HepG2 (cell line): ENCODE results near the gene CLASP1. TPM values are rescaled to one million over a fixed set of nuclear protein-coding genes. Genes with fewer than 3 reads are reported as not detected.

ENCODE experiments used
- ATAC-seq: fragments of 200-7000 bp; cut with Tn5 transposase; 3 replicates; pipeline ENCODE4 v1.9.1; 2020; ENCODE audit warnings: mild to moderate bottlenecking, moderate library complexity
- BruUV-seq: library from RNA; stranded (reverse); fragments of 400-500 nt; replicated peaks from 2 replicates; lab custom pipeline; 2021; lab: Mats Ljungman, UMichigan
- CTCF ChIA-PET: fragments of 300-600 bp; formaldehyde crosslinking; extraction: SDS; loops from one replicate; lab custom pipeline; 2021; ENCODE audit warnings: low total read pairs, inconsistent platforms, low intra/inter-chr PET ratio; lab: Yijun Ruan, JAX
- POLR2A ChIA-PET: fragments of 350-600 bp; sonication (Branson Sonifier 250); formaldehyde crosslinking; loops from one replicate; lab custom pipeline; 2020; ENCODE audit warnings: antibody characterized with exemption, inconsistent platforms; lab: Yijun Ruan, JAX
- DNase-seq: peaks from one replicate; pipeline ENCODE4 v3.0.0-alpha.2; 2015; ENCODE audit warnings: low spot score
- FAIRE-seq: peaks from 3 replicates; lab custom pipeline; 2011; peaks lifted over from hg19 to GRCh38; lab: Jason Lieb, UNC
- H2AFZ ChIP-seq: one replicate; pipeline ENCODE4 v1.6.1; 2011; ENCODE audit warnings: low read length, inconsistent platforms
- H3K27ac ChIP-seq: fragments of 300-600 bp; 3 replicates; pipeline ENCODE4 v1.8.0; 2011; ENCODE audit warnings: mixed run types, mild to moderate bottlenecking, mixed read lengths, low read length, inconsistent platforms; ENCODE audit not compliant: insufficient read depth; ENCODE audit errors: extremely low read length
- H3K27me3 ChIP-seq, 2 experiments: fragments of 200-600 bp in 1 of 2; 2 replicates in 1 of 2; 3 replicates in 1 of 2; pipeline versions ENCODE4 v1.6.0 to v1.8.0; 2011; ENCODE audit warnings: low read length in 2 of 2, mild to moderate bottlenecking in 2 of 2, moderate library complexity in 2 of 2, inconsistent platforms in 1 of 2; ENCODE audit not compliant: insufficient read depth in 2 of 2, control insufficient read depth in 1 of 2
- H3K36me3 ChIP-seq, 2 experiments: fragments of 200-600 bp in 1 of 2; replicated peaks in 1 of 2; 2 replicates in 1 of 2; 3 replicates in 1 of 2; pipeline versions ENCODE4 v1.5.1 to v1.8.0; 2011; ENCODE audit warnings: low read length in 2 of 2, inconsistent platforms in 1 of 2; ENCODE audit not compliant: insufficient read depth in 2 of 2, control insufficient read depth in 1 of 2
- H3K4me1 ChIP-seq: 2 replicates; pipeline ENCODE4 v1.5.1; 2012; ENCODE audit warnings: low read length, inconsistent platforms; ENCODE audit not compliant: insufficient read depth
- H3K4me2 ChIP-seq: 2 replicates; pipeline ENCODE4 v1.6.0; 2011; ENCODE audit warnings: low read depth, low read length, inconsistent platforms
- H3K4me3 ChIP-seq, 3 experiments: fragments of 200-600 bp in 1 of 3; sonication (generic), shearing (Covaris generic) in 1 of 3; replicated peaks in 1 of 3; 2 replicates each; pipeline ENCODE4 v1.5.1; 2011 to 2016; ENCODE audit warnings: low read length in 3 of 3, inconsistent platforms in 2 of 3, low read depth in 2 of 3, mild to moderate bottlenecking in 2 of 3, control low read depth in 1 of 3, mixed read lengths in 1 of 3; ENCODE audit not compliant: insufficient read depth in 1 of 3
- H3K79me2 ChIP-seq: one replicate; pipeline ENCODE4 v1.6.1; 2011; ENCODE audit warnings: low read length, inconsistent platforms; ENCODE audit not compliant: insufficient read depth
- H3K9ac ChIP-seq: 2 replicates; pipeline ENCODE4 v1.6.0; 2011; ENCODE audit warnings: mild to moderate bottlenecking, low read depth, low read length, inconsistent platforms; ENCODE audit not compliant: insufficient read depth
- H3K9me3 ChIP-seq: 2 replicates; pipeline ENCODE4 v1.5.1; 2012; ENCODE audit warnings: mild to moderate bottlenecking, low read length
- H4K20me1 ChIP-seq: 2 replicates; pipeline ENCODE4 v1.6.0; 2011; ENCODE audit warnings: inconsistent platforms, mild to moderate bottlenecking, low read length, moderate library complexity; ENCODE audit not compliant: insufficient read depth
- GATAD1 ChIP-seq: IDR thresholded peaks from 2 replicates; pipeline ENCODE4 v1.6.1; 2016; ENCODE audit warnings: missing genetic modification reagents, missing compliant biosample characterization
- GATAD2A ChIP-seq: IDR thresholded peaks from 2 replicates; pipeline ENCODE4 v1.6.1; 2016
- GFI1 ChIP-seq: sonication (generic); formaldehyde crosslinking; IDR thresholded peaks from 2 replicates; pipeline ENCODE4 v1.5.0; 2020; ENCODE audit warnings: missing genetic modification reagents, mild to moderate bottlenecking, borderline replicate concordance
- NR2F6 ChIP-seq, 2 experiments: IDR thresholded peaks; 2 replicates each; pipeline ENCODE4 v1.6.1; 2016; ENCODE audit warnings: antibody characterized with exemption in 1 of 2, mild to moderate bottlenecking in 1 of 2
- RNF2 ChIP-seq: fragments of 450-650 bp; conservative IDR thresholded peaks from 2 replicates; pipeline ENCODE4 v1.6.1; 2016; ENCODE audit warnings: low read depth
- SMAD1 ChIP-seq: sonication (generic); formaldehyde crosslinking; IDR thresholded peaks from 2 replicates; pipeline ENCODE4 v1.4.0; 2020; ENCODE audit warnings: missing genetic modification reagents, low read depth, mild to moderate bottlenecking, borderline replicate concordance
- SMC3 ChIP-seq: IDR thresholded peaks from 2 replicates; pipeline ENCODE4 v1.6.1; 2011; ENCODE audit warnings: low read length, improper control_type of control experiment
- TOE1 ChIP-seq: sonication (generic); formaldehyde crosslinking; IDR thresholded peaks from 2 replicates; pipeline ENCODE4 v1.4.0; 2020; ENCODE audit warnings: mild to moderate bottlenecking, missing genetic modification reagents
- ZNF24 ChIP-seq: fragments of 450-650 bp; IDR thresholded peaks from 2 replicates; pipeline ENCODE4 v1.6.1; 2017; ENCODE audit warnings: antibody characterized with exemption, mild to moderate bottlenecking
- ZNF326 ChIP-seq: sonication (generic); formaldehyde crosslinking; IDR thresholded peaks from 2 replicates; pipeline ENCODE4 v1.4.0; 2020; ENCODE audit warnings: missing genetic modification reagents, borderline replicate concordance
- WGBS: methylation state at CpG from one replicate; pipeline ENCODE4 v1.1.6; 2017; ENCODE audit warnings: low lambda C conversion rate; 5-methylcytosine and 5-hydroxymethylcytosine counted together
- in situ Hi-C: cut with HindIII; loops from 2 replicates; pipeline ENCODE4 v1.10.0; 2017; ENCODE audit warnings: low pct_unique_long_range_greater_than_20kb; ENCODE audit not compliant: extremely low pct_ligation_motif_present
- intact Hi-C: fragments of 100-400 bp; cut with micrococcal nuclease; formaldehyde crosslinking; loops from one replicate; pipeline ENCODE4 v1.10.0; 2022; ENCODE audit not compliant: unreplicated experiment
- polyA plus RNA-seq, 8 experiments: library from polyadenylated mRNA; depleted of rRNA in 3 of 8; stranded (reverse) in 7 of 8; unstranded in 1 of 8; fragments of >200 nt; fragmentation: Illumina TruSeq in 4 of 8; extraction: Trizol in 4 of 8; gene quantifications; 2 replicates each; pipeline versions ENCODE4 v1.2.1 to v1.2.3, GENCODE V29; 2011 to 2016; ENCODE audit warnings: low read depth in 4 of 8, missing spikeins in 1 of 8, mixed read lengths in 1 of 8; ENCODE audit not compliant: insufficient read depth in 1 of 8
- total RNA-seq, 5 experiments: library from RNA; depleted of rRNA; stranded (reverse); fragments of >200 nt; fragmentation: Illumina TruSeq; extraction: Trizol; gene quantifications; 2 replicates each; pipeline ENCODE4 v1.2.3, GENCODE V29; 2016; ENCODE audit warnings: low read depth in 1 of 5
- TF ChIP-seq, protein P1 (sequence below): sonication (generic); formaldehyde crosslinking; IDR thresholded peaks from 2 replicates; pipeline ENCODE4 v1.4.0; 2020; ENCODE audit warnings: mild to moderate bottlenecking, missing genetic modification reagents
- TF ChIP-seq, protein P2 (sequence below): IDR thresholded peaks from 2 replicates; pipeline ENCODE4 v1.4.0; 2020; ENCODE audit warnings: mild to moderate bottlenecking, missing genetic modification reagents
- TF ChIP-seq, protein P3 (sequence below): sonication (generic); formaldehyde crosslinking; conservative IDR thresholded peaks from 2 replicates; pipeline ENCODE4 v1.4.0; 2020; ENCODE audit warnings: mild to moderate bottlenecking, missing genetic modification reagents, moderate library complexity

CLASP1 gene
- total and polyA plus RNA-seq, 2 of the 13 experiments (the other 11 are each of a cell fraction or from before 2014, with no cell fraction given) = 11.7 to 47.9 TPM

DNA sequence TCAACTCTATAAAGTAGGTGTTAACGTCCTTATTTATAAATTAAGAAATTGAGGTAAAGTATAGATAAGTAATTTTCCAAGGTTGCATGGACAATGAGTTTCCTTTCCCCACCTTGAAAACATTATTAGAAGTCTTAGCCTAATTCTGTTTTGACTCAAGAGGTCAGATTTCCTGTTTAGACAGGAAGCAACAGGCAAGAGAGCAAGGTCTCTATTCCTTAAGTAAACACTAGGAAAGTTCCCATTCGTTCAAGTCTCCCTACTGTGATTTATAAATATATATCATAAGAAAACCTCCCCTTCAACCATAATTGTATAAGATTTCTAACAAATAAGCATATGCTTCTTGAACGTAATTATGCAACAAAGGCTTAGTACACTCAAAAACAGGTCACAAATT, 40.3 kb downstream of the CLASP1 start:
- no peak overlapping the region for H3K27ac ChIP-seq
- no peak for FAIRE-seq
- CTCF ChIA-PET = no interaction called here
- no peaks in the 10 kb centered on the region for H3K9me3 ChIP-seq
- no peak for DNase-seq
- H2AFZ ChIP-seq = no peak overlapping the region
- POLR2A ChIA-PET = no interaction called here
- no TSS peak for BruUV-seq
- in situ Hi-C loops (no loop called here), intact Hi-C loops (no loop called here)
- 0 out of 3 replicates have a peak, but pooled peaks have one; percentile 43 for ATAC-seq
- H3K4me1 ChIP-seq = peaks cover 33% of the 10 kb centered on the region
- H3K36me3 ChIP-seq = peaks cover 6 to 18% of the 10 kb centered on the region in 2 experiments; a peak in 4 of 5 replicates
- no peak overlapping the region for H3K4me3 ChIP-seq
- WGBS = 60% methylated on average over 3 of the region's 3 CpGs
- peaks cover 4% of the 10 kb centered on the region; the same call in 1 of the 2 replicates for H4K20me1 ChIP-seq
- H3K9ac ChIP-seq = no peak overlapping the region
- peaks cover 47% of the 10 kb centered on the region for H3K79me2 ChIP-seq
- H3K4me2 ChIP-seq = no peak overlapping the region
- H3K27me3 ChIP-seq = no peaks in the 10 kb centered on the region
- TF ChIP-seq, protein P1, sequence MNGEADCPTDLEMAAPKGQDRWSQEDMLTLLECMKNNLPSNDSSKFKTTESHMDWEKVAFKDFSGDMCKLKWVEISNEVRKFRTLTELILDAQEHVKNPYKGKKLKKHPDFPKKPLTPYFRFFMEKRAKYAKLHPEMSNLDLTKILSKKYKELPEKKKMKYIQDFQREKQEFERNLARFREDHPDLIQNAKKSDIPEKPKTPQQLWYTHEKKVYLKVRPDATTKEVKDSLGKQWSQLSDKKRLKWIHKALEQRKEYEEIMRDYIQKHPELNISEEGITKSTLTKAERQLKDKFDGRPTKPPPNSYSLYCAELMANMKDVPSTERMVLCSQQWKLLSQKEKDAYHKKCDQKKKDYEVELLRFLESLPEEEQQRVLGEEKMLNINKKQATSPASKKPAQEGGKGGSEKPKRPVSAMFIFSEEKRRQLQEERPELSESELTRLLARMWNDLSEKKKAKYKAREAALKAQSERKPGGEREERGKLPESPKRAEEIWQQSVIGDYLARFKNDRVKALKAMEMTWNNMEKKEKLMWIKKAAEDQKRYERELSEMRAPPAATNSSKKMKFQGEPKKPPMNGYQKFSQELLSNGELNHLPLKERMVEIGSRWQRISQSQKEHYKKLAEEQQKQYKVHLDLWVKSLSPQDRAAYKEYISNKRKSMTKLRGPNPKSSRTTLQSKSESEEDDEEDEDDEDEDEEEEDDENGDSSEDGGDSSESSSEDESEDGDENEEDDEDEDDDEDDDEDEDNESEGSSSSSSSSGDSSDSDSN (CRISPR knock-in tag) = no peak
- TF ChIP-seq ZNF24 = 0 out of 2 replicates have a peak, but pooled peaks have one; percentile 9
- TF ChIP-seq TOE1 (CRISPR knock-in tag) = no peak
- peak; percentile 73; the same call in 1 of the 2 replicates for TF ChIP-seq GFI1 (CRISPR knock-in tag)
- TF ChIP-seq ZNF326 = no peak
- TF ChIP-seq GATAD2A (CRISPR knock-in tag) = peak; percentile 42; the same call in 1 of the 2 replicates
- TF ChIP-seq, protein P2, sequence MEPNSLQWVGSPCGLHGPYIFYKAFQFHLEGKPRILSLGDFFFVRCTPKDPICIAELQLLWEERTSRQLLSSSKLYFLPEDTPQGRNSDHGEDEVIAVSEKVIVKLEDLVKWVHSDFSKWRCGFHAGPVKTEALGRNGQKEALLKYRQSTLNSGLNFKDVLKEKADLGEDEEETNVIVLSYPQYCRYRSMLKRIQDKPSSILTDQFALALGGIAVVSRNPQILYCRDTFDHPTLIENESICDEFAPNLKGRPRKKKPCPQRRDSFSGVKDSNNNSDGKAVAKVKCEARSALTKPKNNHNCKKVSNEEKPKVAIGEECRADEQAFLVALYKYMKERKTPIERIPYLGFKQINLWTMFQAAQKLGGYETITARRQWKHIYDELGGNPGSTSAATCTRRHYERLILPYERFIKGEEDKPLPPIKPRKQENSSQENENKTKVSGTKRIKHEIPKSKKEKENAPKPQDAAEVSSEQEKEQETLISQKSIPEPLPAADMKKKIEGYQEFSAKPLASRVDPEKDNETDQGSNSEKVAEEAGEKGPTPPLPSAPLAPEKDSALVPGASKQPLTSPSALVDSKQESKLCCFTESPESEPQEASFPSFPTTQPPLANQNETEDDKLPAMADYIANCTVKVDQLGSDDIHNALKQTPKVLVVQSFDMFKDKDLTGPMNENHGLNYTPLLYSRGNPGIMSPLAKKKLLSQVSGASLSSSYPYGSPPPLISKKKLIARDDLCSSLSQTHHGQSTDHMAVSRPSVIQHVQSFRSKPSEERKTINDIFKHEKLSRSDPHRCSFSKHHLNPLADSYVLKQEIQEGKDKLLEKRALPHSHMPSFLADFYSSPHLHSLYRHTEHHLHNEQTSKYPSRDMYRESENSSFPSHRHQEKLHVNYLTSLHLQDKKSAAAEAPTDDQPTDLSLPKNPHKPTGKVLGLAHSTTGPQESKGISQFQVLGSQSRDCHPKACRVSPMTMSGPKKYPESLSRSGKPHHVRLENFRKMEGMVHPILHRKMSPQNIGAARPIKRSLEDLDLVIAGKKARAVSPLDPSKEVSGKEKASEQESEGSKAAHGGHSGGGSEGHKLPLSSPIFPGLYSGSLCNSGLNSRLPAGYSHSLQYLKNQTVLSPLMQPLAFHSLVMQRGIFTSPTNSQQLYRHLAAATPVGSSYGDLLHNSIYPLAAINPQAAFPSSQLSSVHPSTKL (CRISPR knock-in tag) = peak; percentile 69
- TF ChIP-seq NR2F6 (IDR thresholded peaks at IDR 0.05) = peak; percentile 40; the same call in 1 of the 2 replicates
- TF ChIP-seq NR2F6 (CRISPR knock-in tag; IDR thresholded peaks at IDR 0.05) = 0 out of 2 replicates have a peak, but pooled peaks have one; percentile 24
- no peak for TF ChIP-seq SMC3
- TF ChIP-seq, protein P3, sequence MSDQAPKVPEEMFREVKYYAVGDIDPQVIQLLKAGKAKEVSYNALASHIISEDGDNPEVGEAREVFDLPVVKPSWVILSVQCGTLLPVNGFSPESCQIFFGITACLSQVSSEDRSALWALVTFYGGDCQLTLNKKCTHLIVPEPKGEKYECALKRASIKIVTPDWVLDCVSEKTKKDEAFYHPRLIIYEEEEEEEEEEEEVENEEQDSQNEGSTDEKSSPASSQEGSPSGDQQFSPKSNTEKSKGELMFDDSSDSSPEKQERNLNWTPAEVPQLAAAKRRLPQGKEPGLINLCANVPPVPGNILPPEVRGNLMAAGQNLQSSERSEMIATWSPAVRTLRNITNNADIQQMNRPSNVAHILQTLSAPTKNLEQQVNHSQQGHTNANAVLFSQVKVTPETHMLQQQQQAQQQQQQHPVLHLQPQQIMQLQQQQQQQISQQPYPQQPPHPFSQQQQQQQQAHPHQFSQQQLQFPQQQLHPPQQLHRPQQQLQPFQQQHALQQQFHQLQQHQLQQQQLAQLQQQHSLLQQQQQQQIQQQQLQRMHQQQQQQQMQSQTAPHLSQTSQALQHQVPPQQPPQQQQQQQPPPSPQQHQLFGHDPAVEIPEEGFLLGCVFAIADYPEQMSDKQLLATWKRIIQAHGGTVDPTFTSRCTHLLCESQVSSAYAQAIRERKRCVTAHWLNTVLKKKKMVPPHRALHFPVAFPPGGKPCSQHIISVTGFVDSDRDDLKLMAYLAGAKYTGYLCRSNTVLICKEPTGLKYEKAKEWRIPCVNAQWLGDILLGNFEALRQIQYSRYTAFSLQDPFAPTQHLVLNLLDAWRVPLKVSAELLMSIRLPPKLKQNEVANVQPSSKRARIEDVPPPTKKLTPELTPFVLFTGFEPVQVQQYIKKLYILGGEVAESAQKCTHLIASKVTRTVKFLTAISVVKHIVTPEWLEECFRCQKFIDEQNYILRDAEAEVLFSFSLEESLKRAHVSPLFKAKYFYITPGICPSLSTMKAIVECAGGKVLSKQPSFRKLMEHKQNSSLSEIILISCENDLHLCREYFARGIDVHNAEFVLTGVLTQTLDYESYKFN (CRISPR knock-in tag) = 0 out of 2 replicates have a peak, but pooled peaks have one; percentile 32
- TF ChIP-seq SMAD1 (CRISPR knock-in tag) = no peak
- no peak for TF ChIP-seq RNF2
- no peak for TF ChIP-seq GATAD1 (CRISPR knock-in tag)
